ENCODE results near the gene PPARG. TPM values are rescaled to one million over a fixed set of nuclear protein-coding genes. Genes with fewer than 3 reads are reported as not detected.

PPARG gene
- total and polyA plus RNA-seq, 2 donors (not counting 3 experiments of a cell fraction or from before 2014, with no cell fraction given): 0.15 to 1.3 TPM

DNA sequence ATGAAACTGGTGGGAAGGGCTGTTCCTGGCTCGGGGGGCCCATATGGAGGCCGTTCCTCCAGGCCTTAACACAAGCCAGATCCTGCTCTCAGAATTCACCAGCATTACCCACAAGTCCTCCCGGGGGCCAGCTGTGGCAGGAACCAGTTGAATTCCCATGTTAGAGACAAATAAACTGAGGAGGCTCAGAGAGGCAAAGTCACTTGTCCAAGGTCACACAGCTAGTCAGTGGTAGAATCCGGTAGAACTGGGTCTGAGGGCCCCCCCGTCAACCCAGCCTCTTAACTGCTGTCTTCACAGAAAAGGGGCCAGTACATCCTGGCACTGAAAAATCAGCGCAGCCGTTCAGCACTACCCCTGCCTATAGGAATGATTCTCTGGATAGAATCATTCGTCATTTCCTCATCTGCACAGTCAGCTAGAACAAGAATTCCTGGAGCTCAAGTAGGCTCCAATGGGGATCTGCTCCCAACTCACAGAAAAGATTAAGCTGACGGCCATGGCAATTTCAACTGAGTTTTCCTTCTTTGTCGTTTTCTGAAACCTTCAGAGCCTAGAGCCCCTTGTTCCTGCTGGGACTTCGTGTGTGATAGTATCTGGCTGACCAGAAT lies 183.2 kb downstream of the PPARG start:
- no TSS peak for BruUV-seq (replicated peaks)
- intact Hi-C loops (cut with micrococcal nuclease): no loop called here

More for the DNA sequence above, 183.2 kb downstream of the PPARG start:
- Histone ChIP-seq H3K36me3 (ENCODE audit: control insufficient read depth in 2 of 2, extremely low read depth in 1 of 2, insufficient read depth in 2 of 2, low read length in 2 of 2) (no peaks in the 10 kb centered on the region), H3K4me1 (ENCODE audit: control insufficient read depth, extremely low read depth, insufficient read depth, low read length) (peaks cover 11% of the 10 kb centered on the region), H3K79me2 (ENCODE audit: control insufficient read depth, insufficient read depth, low read length) (no peaks in the 10 kb centered on the region), H3K9me1 (replicated peaks; ENCODE audit: control insufficient read depth, extremely low read depth, insufficient read depth, low read length) (no peaks in the 10 kb centered on the region), H3K9ac (replicated peaks; ENCODE audit: extremely low read depth, insufficient read depth, low read length) (no peak overlapping the region), H3K27me3 (ENCODE audit: control insufficient read depth in 2 of 2, insufficient read depth in 2 of 2, low read length in 2 of 2) (no peaks in the 10 kb centered on the region), H3K4me3 (replicated peaks in 1 of 3; ENCODE audit: insufficient read depth in 1 of 3, low read depth in 1 of 3, low read length in 3 of 3) (no peak overlapping the region), H3K27ac (ENCODE audit: insufficient read depth, low read depth, low read length) (no peak overlapping the region), H2AFZ (ENCODE audit: low read depth, low read length) (no peak overlapping the region), H4K20me1 (replicated peaks; ENCODE audit: control insufficient read depth, extremely low read depth, insufficient read depth, low read length) (no peaks in the 10 kb centered on the region), H3K4me2 (ENCODE audit: insufficient read depth, low read length) (no peak overlapping the region), H3K9me3 (replicated peaks; ENCODE audit: control insufficient read depth, insufficient read depth, low read length) (no peaks in the 10 kb centered on the region)
- CTCF ChIA-PET: no interaction called here
- TF ChIP-seq GATA2 (IDR thresholded peaks at IDR 0.05; ENCODE audit: insufficient read depth, insufficient read length, low read depth, low read length) (no peak), JUN (IDR thresholded peaks at IDR 0.05; ENCODE audit: borderline replicate concordance, insufficient read depth, insufficient read length, low read depth) (no peak), FOS (IDR thresholded peaks at IDR 0.05; ENCODE audit: borderline replicate concordance, insufficient read depth, low read length) (no peak), MYC (IDR thresholded peaks at IDR 0.05; ENCODE audit: low read depth, low read length) (no peak)
- TF ChIP-seq, protein P1, sequence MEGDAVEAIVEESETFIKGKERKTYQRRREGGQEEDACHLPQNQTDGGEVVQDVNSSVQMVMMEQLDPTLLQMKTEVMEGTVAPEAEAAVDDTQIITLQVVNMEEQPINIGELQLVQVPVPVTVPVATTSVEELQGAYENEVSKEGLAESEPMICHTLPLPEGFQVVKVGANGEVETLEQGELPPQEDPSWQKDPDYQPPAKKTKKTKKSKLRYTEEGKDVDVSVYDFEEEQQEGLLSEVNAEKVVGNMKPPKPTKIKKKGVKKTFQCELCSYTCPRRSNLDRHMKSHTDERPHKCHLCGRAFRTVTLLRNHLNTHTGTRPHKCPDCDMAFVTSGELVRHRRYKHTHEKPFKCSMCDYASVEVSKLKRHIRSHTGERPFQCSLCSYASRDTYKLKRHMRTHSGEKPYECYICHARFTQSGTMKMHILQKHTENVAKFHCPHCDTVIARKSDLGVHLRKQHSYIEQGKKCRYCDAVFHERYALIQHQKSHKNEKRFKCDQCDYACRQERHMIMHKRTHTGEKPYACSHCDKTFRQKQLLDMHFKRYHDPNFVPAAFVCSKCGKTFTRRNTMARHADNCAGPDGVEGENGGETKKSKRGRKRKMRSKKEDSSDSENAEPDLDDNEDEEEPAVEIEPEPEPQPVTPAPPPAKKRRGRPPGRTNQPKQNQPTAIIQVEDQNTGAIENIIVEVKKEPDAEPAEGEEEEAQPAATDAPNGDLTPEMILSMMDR (IDR thresholded peaks at IDR 0.05; ENCODE audit: extremely low read depth in 1 of 2, insufficient read depth in 1 of 2, low read depth in 1 of 2, low read length in 2 of 2): no peak
- TF ChIP-seq, protein P2, sequence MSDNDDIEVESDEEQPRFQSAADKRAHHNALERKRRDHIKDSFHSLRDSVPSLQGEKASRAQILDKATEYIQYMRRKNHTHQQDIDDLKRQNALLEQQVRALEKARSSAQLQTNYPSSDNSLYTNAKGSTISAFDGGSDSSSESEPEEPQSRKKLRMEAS (IDR thresholded peaks at IDR 0.05; ENCODE audit: insufficient read depth, insufficient read length): no peak
- DNase-seq (ENCODE audit: low read depth, low spot score): no peak
- POLR2A ChIA-PET: no interaction called here
- dilution Hi-C loops (cut with MboI; ENCODE audit: extremely low pct_ligation_motif_present, low sequenced_read_pairs): no loop called here
- no peak for FAIRE-seq

All from endothelial cell of umbilical vein (primary cell).